KMS-11 (cell line): ENCODE results near the gene CEP290.

Source experiments
- H2AFZ ChIP-seq: fragments of 200-600 bp; sonication (generic); 2 replicates; pipeline ENCODE4 v1.6.1; 2016; ENCODE audit warnings: antibody characterized with exemption, mixed run types, low read depth
- H3K27ac ChIP-seq: fragments of 200-600 bp; sonication (generic); 2 replicates; pipeline ENCODE4 v1.6.1; 2016; ENCODE audit warnings: mild to moderate bottlenecking, mixed run types
- H3K27me3 ChIP-seq: fragments of 200-600 bp; sonication (generic); 2 replicates; pipeline ENCODE4 v1.6.1; 2017; ENCODE audit warnings: mild to moderate bottlenecking, low read depth, mixed run types, moderate library complexity; ENCODE audit not compliant: insufficient read depth
- H3K36me3 ChIP-seq: fragments of 200-600 bp; sonication (generic); 2 replicates; pipeline ENCODE4 v1.6.1; 2017; ENCODE audit warnings: mild to moderate bottlenecking, mixed run types; ENCODE audit not compliant: insufficient read depth
- H3K4me1 ChIP-seq: fragments of 200-600 bp; sonication (generic); 2 replicates; pipeline ENCODE4 v1.6.1; 2016; ENCODE audit warnings: mild to moderate bottlenecking, low read depth, mixed run types; ENCODE audit not compliant: poor library complexity, severe bottlenecking
- H3K4me2 ChIP-seq: fragments of 200-600 bp; sonication (generic); 2 replicates; pipeline ENCODE4 v1.7.0; 2016; ENCODE audit warnings: mild to moderate bottlenecking, mixed run types
- H3K4me3 ChIP-seq: fragments of 200-600 bp; sonication (generic); IDR thresholded peaks from 2 replicates; pipeline ENCODE4 v1.6.1; 2017; ENCODE audit warnings: low read depth, low read length, mixed read lengths; ENCODE audit not compliant: insufficient read depth
- H3K79me2 ChIP-seq: fragments of 200-600 bp; sonication (generic); 2 replicates; pipeline ENCODE4 v1.6.1; 2016; ENCODE audit warnings: low read depth, mixed run types; ENCODE audit not compliant: insufficient read depth
- H3K9ac ChIP-seq: fragments of 200-600 bp; sonication (generic); 2 replicates; pipeline ENCODE4 v1.6.1; 2016; ENCODE audit warnings: mild to moderate bottlenecking, mixed run types
- H4K20me1 ChIP-seq: fragments of 200-600 bp; sonication (generic); 2 replicates; pipeline ENCODE4 v1.6.1; 2016; ENCODE audit warnings: mild to moderate bottlenecking, mixed run types; ENCODE audit not compliant: insufficient read depth
- CTCF ChIP-seq: fragments of 200-600 bp; sonication (generic); conservative IDR thresholded peaks from 2 replicates; pipeline ENCODE4 v1.6.1; 2017; ENCODE audit warnings: low read depth, mild to moderate bottlenecking, antibody characterized with exemption, low read length, moderate library complexity, mixed read lengths

Gene CEP290

GRCh38 chr12:88084210-88084609 is 57.7 kb downstream of the CEP290 start:
- H3K9ac ChIP-seq: no peak overlapping the region
- H3K4me3 ChIP-seq: no peak overlapping the region
- no peaks in the 10 kb centered on the region for H3K27me3 ChIP-seq
- H3K4me2 ChIP-seq: no peak overlapping the region
- no peaks in the 10 kb centered on the region for H3K79me2 ChIP-seq
- no peak overlapping the region for H3K27ac ChIP-seq
- H3K36me3 ChIP-seq: no peaks in the 10 kb centered on the region; the same call in 1 of the 2 replicates
- no peaks in the 10 kb centered on the region for H3K4me1 ChIP-seq
- TF ChIP-seq CTCF: no peak
- H4K20me1 ChIP-seq: no peaks in the 10 kb centered on the region
- H2AFZ ChIP-seq: no peak overlapping the region

DNA sequence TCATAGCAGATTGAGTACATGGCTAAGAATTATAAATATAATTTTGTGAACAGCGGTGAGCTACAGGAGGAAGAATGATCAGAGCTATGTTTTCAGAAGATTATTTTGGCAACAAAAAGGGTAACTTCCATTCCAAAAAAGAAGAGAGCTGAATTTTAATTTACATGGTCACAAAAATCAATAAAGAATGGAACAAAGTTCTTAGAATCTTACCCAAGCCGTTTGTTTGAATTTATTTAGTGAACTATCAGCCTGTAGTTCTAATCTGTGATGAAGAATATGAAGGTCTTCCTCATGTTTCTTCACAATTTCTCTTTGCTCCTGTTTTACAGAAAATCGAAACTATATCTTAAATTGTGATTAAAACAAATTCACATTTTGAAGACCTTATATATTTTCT is 58.3 kb downstream of the CEP290 start:
- no peaks in the 10 kb centered on the region for H3K27me3 ChIP-seq
- no peaks in the 10 kb centered on the region for H4K20me1 ChIP-seq
- no peaks in the 10 kb centered on the region for H3K79me2 ChIP-seq
- no peak overlapping the region for H3K27ac ChIP-seq
- no peak overlapping the region for H2AFZ ChIP-seq
- H3K4me2 ChIP-seq: no peak overlapping the region
- no peak overlapping the region for H3K4me3 ChIP-seq
- no peak for TF ChIP-seq CTCF
- H3K36me3 ChIP-seq: no peaks in the 10 kb centered on the region; the same call in 1 of the 2 replicates
- no peak overlapping the region for H3K9ac ChIP-seq
- H3K4me1 ChIP-seq: no peaks in the 10 kb centered on the region

- no peak for TF ChIP-seq CTCF
- H3K79me2 ChIP-seq: no peaks in the 10 kb centered on the region
- no peaks in the 10 kb centered on the region for H4K20me1 ChIP-seq
- H3K27me3 ChIP-seq: no peaks in the 10 kb centered on the region
- no peak overlapping the region for H3K4me3 ChIP-seq
- H3K36me3 ChIP-seq: no peaks in the 10 kb centered on the region; the same call in 1 of the 2 replicates
- H2AFZ ChIP-seq: no peak overlapping the region
- H3K27ac ChIP-seq: no peak overlapping the region
- no peak overlapping the region for H3K4me2 ChIP-seq
- H3K4me1 ChIP-seq: no peaks in the 10 kb centered on the region
- no peak overlapping the region for H3K9ac ChIP-seq
These were observed 60.6 kb downstream of the CEP290 start for GRCh38 chr12:88081247-88081646.

DNA sequence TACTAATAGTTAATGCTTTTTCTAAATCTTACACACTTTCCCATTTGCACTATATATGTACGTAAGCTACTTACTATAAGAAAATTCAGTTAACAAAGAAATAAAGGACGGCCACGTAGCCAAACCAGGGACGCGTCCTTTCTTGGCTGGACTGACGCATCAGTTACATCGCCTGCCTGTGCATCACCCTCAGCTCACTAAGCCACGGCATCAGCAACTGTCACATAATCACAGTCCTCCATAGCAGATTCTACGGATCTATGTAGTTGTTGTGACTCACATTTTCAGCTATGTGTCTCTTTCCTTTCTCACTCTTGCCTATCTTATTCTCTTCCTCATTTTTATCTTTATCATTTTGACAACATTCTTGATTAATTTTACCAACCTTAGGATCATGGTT is 74.6 kb downstream of the CEP290 start:
- no peak overlapping the region for H3K4me2 ChIP-seq
- peaks cover 4% of the 10 kb centered on the region for H3K4me1 ChIP-seq
- no peaks in the 10 kb centered on the region for H3K79me2 ChIP-seq
- no peaks in the 10 kb centered on the region for H4K20me1 ChIP-seq
- H3K4me3 ChIP-seq: no peak overlapping the region
- H2AFZ ChIP-seq: no peak overlapping the region
- H3K27me3 ChIP-seq: no peaks in the 10 kb centered on the region
- H3K9ac ChIP-seq: no peak overlapping the region
- no peaks in the 10 kb centered on the region for H3K36me3 ChIP-seq
- H3K27ac ChIP-seq: no peak overlapping the region
- no peak for TF ChIP-seq CTCF
